ENCODE measurements around the gene GNB3.
"Not testable (repeated sequence)": the region's sequence is repeated elsewhere in the genome, so short reads cannot be mapped to it uniquely, and the experiment has no call there.

The GNB3 gene

GRCh38 chr12:6888360-6888759, 47.6 kb downstream of the GNB3 start:
- DNase-seq (ENCODE audit: insufficient read length, low spot score) (no peak), FAIRE-seq (no peak)
- no peak for TF ChIP-seq CTCF (IDR thresholded peaks at IDR 0.05; ENCODE audit: insufficient read depth, missing control alignments)

- not testable (repeated sequence) for DNase-seq (ENCODE audit: insufficient read length, low spot score); FAIRE-seq
Measured at GRCh38 chr12:6888794-6889193, 48.1 kb downstream of the GNB3 start.

DNA sequence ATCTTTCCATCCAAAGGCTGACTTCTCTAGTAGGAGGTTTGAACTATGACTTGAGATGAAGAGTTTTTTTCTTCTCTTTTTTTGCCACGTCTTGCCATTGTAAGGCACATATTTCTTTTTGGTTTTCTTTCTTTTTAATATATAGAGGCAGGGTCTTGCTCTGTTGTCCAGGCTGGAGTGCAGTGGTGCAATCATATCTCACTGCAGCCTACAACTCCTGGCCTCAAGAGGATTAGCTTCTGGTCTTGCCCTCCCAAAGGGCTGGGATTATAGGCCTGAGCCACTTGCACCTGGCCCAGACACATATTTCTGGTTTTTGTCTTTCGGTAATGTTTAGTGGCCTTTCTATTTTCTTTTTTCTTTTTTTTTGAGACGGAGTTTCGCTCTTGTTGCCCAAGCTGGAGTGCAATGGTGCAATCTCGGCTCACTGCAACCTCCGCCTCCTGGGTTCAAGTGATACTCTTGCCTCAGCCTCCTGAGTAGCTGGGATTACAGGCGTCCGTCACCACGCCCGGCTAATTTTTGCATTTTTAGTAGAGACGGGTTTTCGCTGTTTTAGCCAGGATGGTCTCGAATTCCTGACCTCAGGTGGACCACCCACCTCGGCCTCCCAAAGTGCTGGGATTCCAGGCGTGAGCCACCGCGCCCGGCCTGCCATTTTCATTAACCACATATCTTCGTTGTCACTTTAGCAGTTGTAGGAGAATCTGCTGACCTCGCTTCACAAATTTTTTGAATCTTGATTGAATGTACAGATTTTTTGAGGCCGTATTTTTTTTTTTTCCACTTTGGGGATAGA, 49.2 kb downstream of the GNB3 start:
- DNase-seq (ENCODE audit: insufficient read length, low spot score); FAIRE-seq: not testable (repeated sequence)

DNA sequence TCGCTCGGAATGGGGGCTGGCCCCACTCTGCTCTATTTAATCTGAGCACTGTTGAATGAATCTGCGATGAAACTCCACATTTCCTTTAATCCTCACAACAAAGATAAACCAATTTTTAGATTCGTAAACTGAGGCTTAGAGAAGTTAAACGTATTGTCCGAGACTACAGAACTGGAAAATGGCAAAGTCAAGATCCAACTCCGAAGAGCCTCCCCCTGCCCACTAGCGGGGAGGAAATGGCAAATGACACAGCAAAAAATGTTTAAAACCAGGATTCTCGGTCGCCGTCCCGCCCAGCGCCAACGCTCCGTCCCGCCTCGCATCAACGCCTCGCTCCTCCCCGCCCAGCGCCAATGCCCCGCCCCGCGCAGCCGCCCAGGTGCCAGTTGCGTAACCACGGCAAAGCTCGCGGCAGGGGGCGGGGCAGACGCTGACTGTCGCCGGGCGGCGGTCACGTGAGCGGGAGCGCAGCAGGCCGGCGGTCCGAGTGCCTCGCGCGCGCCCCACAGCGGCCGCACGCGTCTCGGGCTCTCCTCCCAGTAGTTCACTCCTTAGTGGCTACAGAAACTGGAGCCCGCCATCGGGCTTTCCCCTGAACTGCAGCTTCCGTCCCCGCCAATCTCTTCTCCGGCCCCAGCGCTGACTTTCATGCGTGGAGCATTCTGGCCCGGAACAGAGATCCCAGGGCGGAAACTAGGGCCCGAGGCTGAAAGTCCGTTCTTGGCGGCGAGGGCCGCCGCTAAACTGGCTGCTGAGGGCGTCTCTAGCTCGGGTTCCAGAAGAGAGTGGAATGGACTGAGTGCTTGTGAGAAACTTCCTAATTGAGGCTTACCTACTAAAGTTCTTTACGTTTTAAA, 50.3 kb downstream of the GNB3 start:
- TF ChIP-seq CTCF (IDR thresholded peaks at IDR 0.05; ENCODE audit: insufficient read depth, missing control alignments) = peak; percentile 65
- FAIRE-seq (no peak), DNase-seq (ENCODE audit: insufficient read length, low spot score) (peak; percentile 83)

DNA sequence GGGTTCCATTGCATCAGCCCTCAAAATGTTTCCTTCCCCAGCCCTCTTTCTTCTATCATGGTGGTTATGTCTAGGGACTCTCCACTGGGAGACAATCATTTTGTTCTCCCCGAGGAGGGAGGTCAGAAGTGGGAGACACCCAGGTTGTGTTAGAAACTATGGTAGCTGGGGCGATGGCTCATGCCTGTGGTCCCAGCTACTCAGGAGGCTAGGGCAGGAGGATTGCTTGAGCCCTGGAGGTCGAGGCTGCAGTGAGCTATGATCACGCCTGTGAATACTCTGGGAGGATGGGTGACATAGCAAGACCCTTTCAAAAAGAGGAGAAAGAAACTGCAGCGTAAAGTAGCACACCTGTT, 50.9 kb downstream of the GNB3 start:
- FAIRE-seq (no peak), DNase-seq (ENCODE audit: insufficient read length, low spot score) (no peak)
- TF ChIP-seq CTCF (IDR thresholded peaks at IDR 0.05; ENCODE audit: insufficient read depth, missing control alignments) = no peak

- FAIRE-seq; DNase-seq (ENCODE audit: insufficient read length, low spot score): not testable (repeated sequence)
Measured at GRCh38 chr12:6892683-6893082, 52.0 kb downstream of the GNB3 start.

DNA sequence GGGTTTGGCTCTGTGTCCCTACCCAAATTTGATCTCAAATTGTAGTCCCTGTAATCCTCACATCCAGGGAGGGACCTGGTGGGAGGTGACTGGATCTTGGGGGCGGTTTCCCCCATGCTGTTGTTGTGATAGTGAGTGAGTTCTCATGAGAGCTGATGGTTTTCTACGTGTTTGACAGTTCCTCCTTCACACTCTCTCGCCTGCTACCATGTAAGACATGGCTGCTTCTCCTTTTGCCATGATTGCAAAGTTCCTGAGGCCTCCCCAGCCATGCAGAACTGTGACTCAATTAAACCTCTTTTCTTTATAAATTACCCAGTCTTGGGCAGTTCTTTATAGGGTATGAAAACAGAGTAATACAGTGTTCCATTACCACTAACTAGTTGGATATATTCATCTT, 53.6 kb downstream of the GNB3 start:
- TF ChIP-seq CTCF (IDR thresholded peaks at IDR 0.05; ENCODE audit: insufficient read depth, missing control alignments) = no peak
- FAIRE-seq (no peak), DNase-seq (ENCODE audit: insufficient read length, low spot score) (no peak)

Measured in D721Med (cell line).